Glomerular endothelial cell (primary cell): ENCODE measurements around the gene KRTAP12-2. TPM values are rescaled to one million over a fixed set of nuclear protein-coding genes. Genes with fewer than 3 reads are reported as not detected.
"Not testable (repeated sequence)": the region's sequence is repeated elsewhere in the genome, so short reads cannot be mapped to it uniquely, and the experiment has no call there.

ENCODE experiments used
- DNase-seq: peaks from one replicate; pipeline ENCODE4 v3.0.0-alpha.2; 2011; ENCODE audit warnings: low read depth, low spot score; ENCODE audit errors: extremely low read depth
- total RNA-seq: library from RNA; depleted of rRNA; stranded (reverse); fragments of >200 nt; gene quantifications from 2 replicates; pipeline ENCODE4 v1.2.3, GENCODE V29; 2015

Gene KRTAP12-2
- total RNA-seq, 1 donor from 2014 or later: not detected

DNA sequence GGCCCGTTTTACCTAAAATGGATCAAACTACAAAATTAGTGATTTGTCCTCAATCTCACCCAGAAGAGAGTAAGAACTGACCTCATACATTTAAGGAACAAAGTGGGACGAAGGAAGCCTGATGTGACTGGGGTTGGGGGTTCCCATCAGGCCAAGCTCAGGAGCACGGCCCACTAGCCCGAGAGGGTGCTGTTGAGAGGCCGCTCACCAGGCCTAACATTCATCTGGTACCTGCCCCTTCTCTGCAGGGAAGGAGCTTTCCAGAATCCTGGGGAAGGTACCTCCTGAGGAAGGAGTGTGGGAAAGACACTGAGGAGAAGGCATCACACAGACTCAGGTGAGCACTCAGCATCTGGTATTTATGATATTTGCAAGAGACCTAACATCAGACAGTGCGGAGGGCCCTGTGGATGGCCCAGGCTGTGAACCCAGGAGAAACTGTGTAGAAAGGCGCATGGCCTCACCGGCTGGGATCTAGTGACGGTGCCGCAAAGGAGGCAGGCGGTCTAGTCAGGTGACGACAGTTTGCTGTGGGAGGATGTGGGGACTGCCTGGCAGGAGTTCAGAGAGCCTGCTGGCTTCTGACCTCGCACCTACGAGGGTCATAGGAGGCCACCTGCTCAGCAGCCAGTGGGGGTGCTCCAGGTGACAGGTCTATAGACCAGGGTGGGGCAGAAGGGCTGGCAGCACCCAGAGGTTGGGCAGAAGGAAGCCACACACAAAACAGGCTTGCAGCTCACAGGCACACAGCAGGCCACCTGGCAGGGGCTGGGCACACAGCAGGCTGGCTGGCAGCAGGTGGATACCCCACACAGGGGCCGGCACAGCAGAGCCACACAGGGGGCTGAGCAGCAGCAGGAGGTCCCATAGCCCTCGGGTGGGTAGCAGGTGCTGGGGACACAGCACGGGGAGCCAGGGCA, 12.8 kb downstream of the KRTAP12-2 start:
- DNase-seq: no peak

GRCh38 chr21:44653123-44653522, 13.6 kb downstream of the KRTAP12-2 start:
- no peak for DNase-seq

DNA sequence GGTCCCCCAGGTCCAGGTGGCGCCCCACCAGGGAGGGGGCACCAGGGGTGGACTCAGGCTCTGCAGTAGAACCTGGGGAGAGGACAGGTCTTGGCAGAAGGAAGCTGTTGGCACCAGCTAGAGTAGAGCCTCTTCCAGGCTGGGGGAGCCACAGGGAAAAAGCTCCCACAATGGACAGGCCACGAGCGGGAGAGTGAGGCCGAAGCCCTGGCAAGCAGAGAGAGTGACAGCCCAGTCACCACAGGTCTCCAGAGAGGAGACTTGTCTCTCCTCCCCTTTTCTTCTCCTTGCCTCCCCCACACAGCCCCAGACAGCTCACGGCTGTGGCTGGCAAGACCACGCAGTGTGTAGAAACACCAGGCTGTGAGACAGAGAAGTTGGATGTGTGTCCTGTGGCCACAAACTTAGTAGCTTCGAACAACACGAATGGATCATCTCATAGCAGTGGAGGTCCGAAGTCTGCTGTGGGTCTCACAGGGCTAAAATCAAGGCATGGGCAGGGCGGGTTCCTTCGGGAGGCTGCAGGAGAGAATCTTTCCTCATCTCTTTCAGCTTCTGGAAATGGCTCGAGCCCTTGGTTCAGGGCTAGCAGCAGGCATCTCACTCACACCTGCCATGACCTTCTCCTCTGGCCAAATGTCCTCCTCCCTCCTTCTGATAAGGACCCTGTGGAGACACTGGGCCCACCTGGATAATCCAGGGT, 15.6 kb downstream of the KRTAP12-2 start:
- no peak for DNase-seq

DNA sequence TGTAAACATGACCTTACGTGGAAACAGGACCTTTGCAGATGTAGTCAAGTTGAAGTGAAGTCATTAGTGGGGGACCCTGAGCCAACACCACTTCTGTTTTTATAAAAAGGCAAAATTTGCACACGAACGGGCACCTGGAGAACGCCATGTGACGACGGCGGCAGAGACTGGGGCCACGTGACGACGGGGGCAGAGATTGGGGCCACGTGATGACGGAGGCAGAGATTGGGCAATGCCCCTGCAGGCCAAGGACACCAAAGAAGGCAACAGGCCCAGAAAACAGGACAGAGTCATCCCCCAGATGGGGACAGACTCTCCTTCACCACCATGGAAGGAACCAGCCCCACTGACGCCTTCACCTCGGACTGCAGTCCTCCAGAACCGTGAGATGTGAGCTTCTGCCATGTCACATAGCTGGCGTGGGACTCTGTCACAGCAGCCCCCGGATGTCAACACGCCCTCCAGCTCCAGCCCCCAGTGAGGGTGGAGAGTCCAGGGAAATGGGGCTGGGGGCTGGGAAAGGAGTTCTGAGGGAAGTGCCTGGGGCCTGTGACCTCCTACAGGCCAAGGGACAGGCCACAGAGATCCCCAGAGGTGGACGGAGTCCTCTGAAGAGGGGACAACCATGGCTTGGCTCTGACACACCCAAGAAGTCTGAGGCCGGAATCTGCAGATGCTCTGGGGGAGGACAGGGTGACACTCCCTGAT, 16.3 kb downstream of the KRTAP12-2 start:
- DNase-seq: no peak

- DNase-seq: no peak
Measured at GRCh38 chr21:44649521-44650100, 17.1 kb downstream of the KRTAP12-2 start.

DNA sequence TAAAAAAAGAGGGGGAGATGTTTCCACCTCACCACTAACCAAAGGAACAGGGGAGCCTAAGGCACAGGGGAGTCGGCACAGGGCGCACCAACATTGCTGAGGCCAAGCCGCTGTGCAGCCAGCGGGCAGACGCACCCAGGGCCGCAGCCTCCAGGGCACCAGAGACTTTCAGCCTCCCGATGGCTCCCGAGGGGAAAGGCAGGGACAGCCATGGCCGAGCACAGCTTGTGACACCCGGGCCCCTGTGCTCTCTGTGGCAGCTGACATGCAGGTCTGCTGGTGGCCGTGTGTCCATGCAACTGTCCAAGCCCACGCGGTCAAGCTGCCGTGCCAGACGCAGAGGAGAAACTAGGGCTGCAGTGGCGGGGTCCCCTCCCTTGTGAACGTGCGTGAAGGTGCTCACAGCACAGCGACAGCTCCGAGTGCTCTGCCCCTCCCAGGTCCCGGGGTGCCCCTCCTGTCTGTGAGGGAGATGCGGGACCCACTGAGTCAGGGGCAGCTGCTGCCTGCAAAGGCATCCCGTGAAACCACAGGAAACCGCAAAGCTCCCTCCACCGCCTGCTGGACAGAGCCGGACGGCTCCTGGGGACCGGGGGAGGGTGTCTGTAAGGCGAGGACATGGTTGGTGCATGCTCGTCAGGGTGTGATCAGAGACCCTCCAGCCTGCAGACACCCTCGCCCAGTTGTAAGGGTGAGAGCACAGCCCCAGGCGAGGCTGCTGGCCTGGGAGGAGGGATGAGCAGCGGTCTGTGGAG, 18.0 kb downstream of the KRTAP12-2 start:
- no peak for DNase-seq

DNA sequence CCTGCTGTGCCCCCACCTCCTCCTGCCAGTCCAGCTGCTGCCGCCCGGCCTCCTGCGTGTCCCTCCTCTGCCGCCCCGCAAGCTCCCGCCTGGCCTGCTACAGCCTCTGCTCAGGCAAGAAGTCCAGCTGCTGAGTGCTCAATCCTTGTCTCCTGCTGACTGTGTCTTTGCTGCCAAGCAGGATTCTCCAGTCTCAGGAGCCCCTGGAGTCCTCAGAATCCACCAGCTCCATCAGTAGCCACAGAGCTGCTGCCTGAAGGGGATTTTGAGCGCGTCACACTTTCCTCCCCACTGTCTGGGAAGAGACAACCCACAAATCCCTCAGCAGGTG, 19.5 kb downstream of the KRTAP12-2 start:
- no peak for DNase-seq

DNA sequence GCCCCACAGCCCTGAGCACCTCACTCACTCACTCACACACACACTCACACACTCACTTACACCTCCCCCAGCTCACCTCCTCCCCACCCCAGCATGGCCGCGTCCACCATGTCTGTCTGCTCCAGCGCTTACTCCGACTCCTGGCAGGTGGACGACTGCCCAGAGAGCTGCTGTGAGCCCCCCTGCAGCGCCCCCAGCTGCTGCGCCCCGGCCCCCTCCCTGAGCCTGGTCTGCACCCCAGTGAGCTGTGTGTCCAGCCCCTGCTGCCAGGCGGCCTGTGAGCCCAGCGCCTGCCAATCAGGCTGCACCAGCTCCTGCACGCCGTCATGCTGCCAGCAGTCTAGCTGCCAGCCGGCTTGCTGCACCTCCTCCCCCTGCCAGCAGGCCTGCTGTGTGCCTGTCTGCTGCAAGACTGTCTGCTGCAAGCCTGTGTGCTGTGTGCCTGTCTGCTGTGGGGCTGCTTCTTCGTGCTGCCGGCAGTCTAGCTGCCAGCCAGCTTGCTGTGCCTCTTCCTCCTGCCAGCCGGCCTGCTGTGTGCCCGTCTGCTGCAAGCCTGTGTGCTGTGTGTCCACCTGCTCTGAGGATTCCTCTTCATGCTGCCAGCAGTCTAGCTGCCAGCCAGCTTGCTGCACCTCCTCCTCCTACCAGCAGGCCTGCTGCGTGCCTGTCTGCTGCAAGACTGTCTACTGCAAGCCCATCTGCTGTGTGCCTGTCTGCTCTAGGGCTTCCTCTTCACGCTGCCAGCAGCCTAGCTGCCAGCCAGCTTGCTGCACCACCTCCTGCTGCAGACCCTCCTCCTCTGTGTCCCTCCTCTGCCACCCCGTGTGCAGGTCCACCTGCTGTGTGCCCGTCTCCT, 20.1 kb downstream of the KRTAP12-2 start, which contains the start of gene KRTAP10-11:
Gene KRTAP10-11 (plus strand): TSS at position 49 of the 856 bp plus-strand sequence. CDS start 45 bp downstream, at position 94.
- not testable (repeated sequence) for DNase-seq

DNA sequence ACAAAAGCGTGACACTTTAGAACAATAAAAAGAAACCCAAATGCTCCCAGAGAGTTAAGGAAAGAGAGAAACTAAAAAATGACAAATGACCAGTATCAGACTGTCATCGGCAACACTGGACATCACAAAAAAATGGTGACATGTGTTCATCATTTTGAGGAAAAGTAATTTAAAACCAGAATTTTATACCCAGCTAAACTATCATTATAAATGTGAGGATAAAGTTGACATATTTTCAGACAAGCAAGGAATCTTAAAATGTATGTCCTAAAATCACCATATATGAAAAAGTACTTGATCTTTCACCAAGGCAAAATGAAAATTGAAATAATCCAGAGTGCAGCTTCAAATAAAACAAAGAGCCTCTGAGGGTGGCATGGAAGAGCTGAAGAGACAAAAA, 21.8 kb downstream of the KRTAP12-2 start:
- no peak for DNase-seq

DNA sequence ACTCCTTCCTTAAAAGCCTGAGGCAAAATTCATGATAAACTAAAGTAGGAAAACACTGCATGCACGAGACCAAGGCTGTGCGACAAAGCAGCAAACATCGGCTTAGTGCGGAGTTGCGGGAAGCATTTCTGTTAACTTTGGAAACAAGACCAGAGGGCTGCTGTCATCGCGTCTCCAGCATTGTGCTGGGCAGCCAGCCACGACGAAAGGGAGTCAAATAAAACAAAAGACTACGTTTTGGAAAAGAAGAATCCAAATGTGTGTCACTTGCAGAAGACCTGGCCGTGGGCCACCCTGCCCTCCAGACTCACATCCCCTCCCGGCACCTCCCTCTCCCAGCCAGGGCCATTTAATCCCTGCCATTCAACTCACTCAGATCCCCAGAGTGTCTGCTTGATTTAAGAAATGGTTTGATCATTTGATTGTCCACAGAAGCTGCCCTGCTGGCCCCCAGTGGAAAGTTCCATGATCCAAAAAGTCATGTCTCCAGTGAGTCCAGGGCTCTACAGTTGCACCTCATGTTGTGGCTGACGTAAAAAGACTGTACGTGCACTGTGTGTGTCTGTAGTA, 22.9 kb downstream of the KRTAP12-2 start:
- no peak for DNase-seq

DNA sequence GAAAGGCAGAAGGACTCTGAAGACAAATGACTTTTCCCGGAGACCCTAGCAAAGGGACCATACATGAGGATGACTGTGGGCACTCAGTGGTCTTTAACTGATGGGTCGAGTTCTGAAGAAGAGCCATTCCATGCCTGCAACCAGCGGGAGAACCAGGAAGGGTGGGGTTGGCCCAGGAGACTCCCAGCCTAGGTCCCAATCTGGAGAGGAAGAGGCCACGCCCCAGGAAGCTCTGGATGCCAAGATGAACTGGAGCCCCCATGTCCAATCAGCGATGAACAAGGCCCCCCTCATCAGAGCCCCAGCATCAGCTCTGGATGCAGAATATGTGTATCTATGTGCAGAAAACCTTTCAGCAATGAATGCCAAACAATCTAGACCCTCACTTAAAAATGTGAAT, 26.0 kb downstream of the KRTAP12-2 start:
- DNase-seq: no peak

DNA sequence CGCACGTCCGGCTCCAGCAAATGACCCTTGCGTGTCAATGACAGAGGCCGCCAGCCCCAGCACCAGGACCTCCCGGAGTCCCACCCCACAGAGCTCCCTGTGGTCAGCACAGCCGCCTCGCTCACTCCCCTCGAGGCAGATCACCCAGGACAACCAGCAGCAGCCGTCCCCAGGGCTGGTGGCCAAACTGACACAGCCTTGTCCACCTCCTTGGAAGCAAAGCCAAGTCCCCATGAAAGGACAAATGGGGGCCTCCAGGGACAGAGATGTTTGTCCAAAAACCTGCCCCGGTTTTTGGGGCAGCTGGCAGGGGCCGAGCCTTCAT, 27.4 kb downstream of the KRTAP12-2 start:
- no peak for DNase-seq

DNA sequence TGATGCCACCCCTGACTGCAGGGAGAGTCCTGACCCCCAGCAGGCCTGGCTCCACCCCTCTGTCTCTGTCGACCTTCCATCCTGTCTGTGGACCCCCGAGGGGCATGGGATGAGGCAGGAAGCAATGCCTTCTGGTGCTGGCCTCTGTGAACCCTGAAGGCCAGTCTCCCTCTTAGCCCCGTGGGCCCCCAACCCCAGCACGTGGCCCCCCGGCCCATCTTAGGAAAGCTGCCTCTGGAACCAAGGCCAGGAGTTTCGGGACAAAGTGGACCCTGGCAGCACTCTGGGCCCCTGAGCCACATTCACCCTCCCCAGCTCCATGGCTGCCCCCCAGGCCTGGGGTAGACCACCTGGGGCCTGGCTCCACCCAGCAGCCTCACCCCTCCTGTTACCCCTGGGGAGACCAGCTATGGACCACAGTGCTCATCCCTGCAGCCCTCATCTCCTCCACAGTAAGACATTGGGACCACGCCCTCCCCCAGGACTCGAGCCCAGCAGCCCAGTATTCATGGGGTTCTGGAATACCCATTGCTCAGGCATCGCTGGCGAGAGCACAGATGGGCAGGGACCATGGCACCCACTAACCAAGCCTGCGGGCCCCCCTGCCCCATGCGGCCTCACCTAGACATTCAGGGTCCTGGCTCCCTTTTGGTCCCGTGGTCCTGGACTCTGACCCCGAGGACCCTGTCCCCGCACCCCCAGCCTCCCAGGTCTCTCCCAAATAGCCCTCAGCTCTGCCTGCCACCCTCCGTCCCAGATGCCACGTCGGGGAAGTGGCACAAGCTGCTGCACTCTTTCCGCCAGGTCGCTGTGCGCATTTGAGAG, 28.0 kb downstream of the KRTAP12-2 start:
- not testable (repeated sequence) for DNase-seq

DNA sequence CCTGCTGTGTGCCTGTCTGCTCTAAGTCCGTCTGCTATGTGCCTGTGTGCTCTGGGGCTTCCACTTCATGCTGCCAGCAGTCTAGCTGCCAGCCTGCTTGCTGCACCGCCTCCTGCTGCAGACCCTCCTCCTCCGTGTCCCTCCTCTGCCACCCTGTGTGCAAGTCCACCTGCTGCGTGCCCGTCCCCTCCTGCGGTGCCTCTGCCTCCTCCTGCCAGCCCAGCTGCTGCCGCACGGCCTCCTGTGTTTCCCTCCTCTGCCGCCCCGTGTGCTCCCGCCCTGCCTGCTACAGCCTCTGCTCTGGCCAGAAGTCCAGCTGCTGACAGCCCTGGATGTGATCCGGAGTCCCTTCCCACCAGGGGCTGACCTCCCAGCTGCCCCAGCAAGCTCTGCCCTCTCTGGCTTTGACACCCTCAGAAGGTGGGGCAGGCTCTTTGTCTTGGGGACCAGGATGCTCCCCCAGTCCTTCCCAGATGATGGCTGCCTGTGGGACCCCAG, 28.8 kb downstream of the KRTAP12-2 start:
- not testable (repeated sequence) for DNase-seq

DNA sequence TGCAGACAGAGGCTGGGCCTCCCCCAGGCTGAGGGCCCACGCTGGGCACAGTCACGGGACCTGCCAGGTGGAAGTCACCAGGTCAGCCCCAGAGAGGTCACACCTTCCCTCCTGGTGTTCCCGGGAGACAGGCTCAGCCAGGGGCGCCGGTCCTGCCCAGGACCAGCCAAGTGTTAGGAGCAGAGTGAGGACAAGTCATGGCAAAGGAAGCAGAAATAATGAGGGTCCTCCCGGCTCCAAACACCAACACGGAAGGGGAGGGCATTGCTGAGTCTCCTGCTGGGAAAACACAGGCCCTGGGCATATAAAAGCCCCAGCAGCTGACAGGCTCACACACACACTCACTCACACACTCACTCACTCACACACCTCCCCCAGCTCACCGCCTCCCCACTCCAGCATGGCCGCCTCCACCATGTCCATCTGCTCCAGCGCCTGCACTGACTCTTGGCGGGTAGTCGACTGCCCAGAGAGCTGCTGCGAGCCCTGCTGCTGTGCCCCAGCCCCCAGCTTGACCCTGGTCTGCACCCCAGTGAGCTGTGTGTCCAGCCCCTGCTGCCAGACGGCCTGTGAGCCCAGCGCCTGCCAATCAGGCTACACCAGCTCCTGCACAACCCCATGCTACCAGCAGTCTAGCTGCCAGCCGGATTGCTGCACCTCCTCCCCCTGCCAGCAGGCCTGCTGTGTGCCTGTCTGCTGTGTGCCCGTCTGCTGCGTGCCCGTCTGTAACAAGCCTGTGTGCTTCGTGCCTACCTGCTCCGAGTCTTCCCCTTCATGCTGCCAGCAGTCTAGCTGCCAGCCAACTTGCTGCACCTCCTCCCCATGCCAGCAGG, 29.5 kb downstream of the KRTAP12-2 start, which contains the start of gene KRTAP10-10:
Gene KRTAP10-10 (plus strand): TSS at position 339 of the 833 bp plus-strand sequence. CDS start 62 bp downstream, at position 401.
- DNase-seq: no peak

GRCh38 chr21:44636209-44637017, 30.3 kb downstream of the KRTAP12-2 start:
- DNase-seq: no peak
